Ascending aorta (tissue), 2 donors: ENCODE results near the gene FOCAD. TPM values are rescaled to one million over a fixed set of nuclear protein-coding genes. Genes with fewer than 3 reads are reported as not detected.

Source experiments
- DNase-seq, 2 donors: peaks; one replicate each; pipeline ENCODE4 v3.0.0-alpha.2; 2019; ENCODE audit warnings: low spot score in 2 of 2
- H3K27ac ChIP-seq, 2 donors: fragments of 200-600 bp; sonication (generic); one replicate each; pipeline ENCODE4 v1.5.1; 2016 to 2017; ENCODE audit warnings: mild to moderate bottlenecking in 1 of 2
- H3K27me3 ChIP-seq: fragments of 200-600 bp; sonication (generic); one replicate; pipeline ENCODE4 v1.5.1; 2017
- H3K36me3 ChIP-seq, 2 donors: fragments of 200-600 bp; sonication (generic); one replicate each; pipeline ENCODE4 v1.5.1; 2016
- H3K4me1 ChIP-seq, 2 donors: fragments of 200-600 bp; sonication (generic); one replicate each; pipeline ENCODE4 v1.5.1; 2016 to 2017; ENCODE audit warnings: mild to moderate bottlenecking in 1 of 2
- H3K4me3 ChIP-seq, 2 donors: fragments of 200-600 bp; sonication (generic); one replicate each; pipeline ENCODE4 v1.5.1; 2016 to 2017; ENCODE audit warnings: mild to moderate bottlenecking in 1 of 2
- H3K9me3 ChIP-seq, 2 donors: fragments of 200-600 bp; sonication (generic); one replicate each; pipeline ENCODE4 v1.5.1; 2016
- CTCF ChIP-seq, 3 experiments: fragments of 200-600 bp in 2 of 3; fragments of 450-650 bp in 1 of 3; sonication (generic) in 2 of 3; IDR thresholded peaks; one replicate each; pipeline ENCODE4 v1.5.1; 2016 to 2019; ENCODE audit warnings: antibody characterized with exemption in 3 of 3, mild to moderate bottlenecking in 1 of 3, moderate library complexity in 1 of 3
- intact Hi-C: fragments of 100-400 bp; cut with DNase I; formaldehyde crosslinking; loops from one replicate; pipeline ENCODE4 v1.15.1; 2023
- total RNA-seq: library from RNA; depleted of rRNA; stranded (reverse); fragments of >200 nt; gene quantifications from one replicate; pipeline ENCODE4 v1.1.0, GENCODE V29; 2016

FOCAD gene
- total RNA-seq, 1 donor from 2014 or later, result 64.3 TPM

- Histone ChIP-seq H3K4me3 (no peak overlapping the region), H3K9me3 (no peaks in the 10 kb centered on the region), H3K36me3 (peaks cover 0 to 3% of the 10 kb centered on the region in 2 donors), H3K4me1 (no peaks in the 10 kb centered on the region), H3K27me3 (no peaks in the 10 kb centered on the region), H3K27ac (no peak overlapping the region)
- intact Hi-C loops, result no loop called here
- no peak for DNase-seq
- no peak for TF ChIP-seq CTCF (IDR thresholded peaks at IDR 0.05)
Observed at GRCh38 chr9:20784196-20784595, 100.1 kb downstream of the FOCAD start.

GRCh38 chr9:20786807-20787206 lies 102.7 kb downstream of the FOCAD start:
- H3K36me3 ChIP-seq, result peaks cover 4 to 8% of the 10 kb centered on the region in 2 donors
- intact Hi-C loops, result no loop called here
- H3K9me3 ChIP-seq, result no peaks in the 10 kb centered on the region
- no peak for TF ChIP-seq CTCF (IDR thresholded peaks at IDR 0.05)
- no peaks in the 10 kb centered on the region for H3K27me3 ChIP-seq
- no peak overlapping the region for H3K4me3 ChIP-seq
- no peaks in the 10 kb centered on the region for H3K4me1 ChIP-seq
- DNase-seq, result no peak
- H3K27ac ChIP-seq, result no peak overlapping the region

- intact Hi-C loops, result no loop called here
Observed at GRCh38 chr9:20788526-20789451, 104.7 kb downstream of the FOCAD start.

GRCh38 chr9:20790721-20791120 lies 106.7 kb downstream of the FOCAD start:
- no peak for DNase-seq
- H3K27ac ChIP-seq, result no peak overlapping the region
- H3K27me3 ChIP-seq, result no peaks in the 10 kb centered on the region
- intact Hi-C loops, result no loop called here
- H3K4me3 ChIP-seq, result no peak overlapping the region
- H3K9me3 ChIP-seq, result no peaks in the 10 kb centered on the region
- no peaks in the 10 kb centered on the region for H3K4me1 ChIP-seq
- no peak for TF ChIP-seq CTCF (IDR thresholded peaks at IDR 0.05)
- peaks cover 4 to 8% of the 10 kb centered on the region in 2 donors for H3K36me3 ChIP-seq

More at GRCh38 chr9:20788526-20789451, 104.7 kb downstream of the FOCAD start:
- no peak overlapping the region for H3K27ac ChIP-seq
- no peak for DNase-seq
- H3K9me3 ChIP-seq, result no peaks in the 10 kb centered on the region
- no peaks in the 10 kb centered on the region for H3K27me3 ChIP-seq
- H3K4me1 ChIP-seq, result no peaks in the 10 kb centered on the region
- peaks cover 4 to 8% of the 10 kb centered on the region in 2 donors for H3K36me3 ChIP-seq
- no peak for TF ChIP-seq CTCF (IDR thresholded peaks at IDR 0.05)
- no peak overlapping the region for H3K4me3 ChIP-seq

- peaks cover 4 to 8% of the 10 kb centered on the region in 2 donors for H3K36me3 ChIP-seq
- H3K27me3 ChIP-seq, result no peaks in the 10 kb centered on the region
- DNase-seq, result no peak
- H3K9me3 ChIP-seq, result no peaks in the 10 kb centered on the region
- no peak for TF ChIP-seq CTCF (IDR thresholded peaks at IDR 0.05)
- no peak overlapping the region for H3K27ac ChIP-seq
- intact Hi-C loops, result no loop called here
- no peak overlapping the region for H3K4me3 ChIP-seq
- no peaks in the 10 kb centered on the region for H3K4me1 ChIP-seq
Observed at GRCh38 chr9:20791682-20792081, 107.6 kb downstream of the FOCAD start.
